C4-2B (cell line): Measurements from ENCODE around the gene KRT37.

Experiments
- H3K27ac ChIP-seq: fragments of 450-650 bp; 2 replicates; pipeline ENCODE4 v1.5.1; 2017
- CTCF ChIP-seq: fragments of 450-650 bp; conservative IDR thresholded peaks from 2 replicates; pipeline ENCODE4 v1.5.1; 2017; ENCODE audit warnings: mild to moderate bottlenecking
- ZFX ChIP-seq: fragments of 450-650 bp; IDR thresholded peaks from 2 replicates; pipeline ENCODE4 v1.6.1; 2017

KRT37 gene

DNA sequence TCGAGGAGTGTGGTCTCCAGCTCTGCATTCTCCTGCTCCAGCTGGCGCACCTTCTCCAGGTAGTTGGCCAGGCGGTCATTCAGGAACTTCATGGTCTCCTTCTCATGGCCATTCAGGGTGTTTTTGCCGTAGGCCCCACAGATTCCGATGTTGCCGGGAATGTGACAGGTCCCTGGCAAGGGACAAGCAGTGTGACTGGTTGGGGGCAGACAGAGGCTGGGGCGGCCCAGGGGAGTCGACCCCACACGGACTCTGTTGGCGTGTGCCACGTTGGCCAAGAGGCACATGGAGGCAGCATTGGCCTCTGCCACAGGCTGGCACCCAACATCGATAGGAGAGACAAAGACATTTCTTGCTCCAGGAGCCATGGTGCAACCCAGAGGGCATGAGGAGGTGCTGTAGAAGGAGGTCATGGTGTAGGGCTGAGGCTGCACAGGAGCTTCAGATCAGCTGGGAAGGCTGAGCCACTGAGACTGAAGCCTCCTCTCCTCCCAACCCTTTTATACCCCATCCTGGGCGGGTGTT lies at the start of gene KRT37:
Gene KRT37, minus strand, starts transcription at position 475 of the 525 bp plus-strand sequence. Its CDS starts 62 bp downstream, at position 413.
- no peak for TF ChIP-seq CTCF
- TF ChIP-seq ZFX = no peak

DNA sequence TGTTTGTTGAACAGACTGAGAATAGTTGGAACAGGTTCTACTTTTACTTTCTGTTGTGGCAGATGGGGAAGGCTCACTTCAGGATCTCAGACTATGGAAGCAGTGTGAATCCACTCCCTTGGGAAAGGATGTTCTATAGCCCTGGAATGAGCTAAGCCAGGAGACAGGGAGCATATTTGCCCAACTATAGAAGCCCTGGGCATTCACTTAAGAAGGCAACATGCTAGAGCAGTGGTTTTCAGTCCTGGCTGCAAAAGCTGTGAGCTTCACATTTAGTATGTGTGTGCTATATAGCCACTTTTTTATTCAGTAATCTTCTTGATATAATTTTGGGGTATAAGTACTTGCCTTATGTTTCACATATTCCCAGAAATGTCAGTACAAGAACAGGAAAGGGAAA lies 44.0 kb upstream of the KRT37 start:
- H3K27ac ChIP-seq = no peak overlapping the region
- TF ChIP-seq CTCF (no peak), ZFX (no peak)

More for the DNA sequence above, at the start of gene KRT37:
- H3K27ac ChIP-seq = no peak within 1 kb of the TSS

DNA sequence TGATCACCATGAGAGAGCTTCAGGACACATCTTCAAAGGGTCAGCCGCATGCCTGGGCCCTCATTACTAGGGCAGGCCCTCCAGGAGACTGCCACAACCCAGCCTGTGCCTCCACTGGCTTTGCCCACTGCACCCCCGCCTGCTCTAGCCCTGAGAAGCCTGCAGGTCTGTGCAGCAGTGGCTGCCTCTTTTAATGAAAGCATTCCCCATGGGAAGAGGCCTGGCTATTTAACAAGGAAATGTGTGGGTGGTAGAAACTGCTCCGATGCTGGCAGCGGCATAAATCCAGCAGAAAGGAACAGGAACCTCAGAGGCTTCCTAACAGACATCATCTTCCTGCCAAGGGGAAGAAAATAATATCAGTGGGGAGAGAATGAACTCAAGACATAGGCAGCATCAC lies 43.2 kb upstream of the KRT37 start:
- no peak overlapping the region for H3K27ac ChIP-seq
- TF ChIP-seq CTCF (no peak), ZFX (no peak)

DNA sequence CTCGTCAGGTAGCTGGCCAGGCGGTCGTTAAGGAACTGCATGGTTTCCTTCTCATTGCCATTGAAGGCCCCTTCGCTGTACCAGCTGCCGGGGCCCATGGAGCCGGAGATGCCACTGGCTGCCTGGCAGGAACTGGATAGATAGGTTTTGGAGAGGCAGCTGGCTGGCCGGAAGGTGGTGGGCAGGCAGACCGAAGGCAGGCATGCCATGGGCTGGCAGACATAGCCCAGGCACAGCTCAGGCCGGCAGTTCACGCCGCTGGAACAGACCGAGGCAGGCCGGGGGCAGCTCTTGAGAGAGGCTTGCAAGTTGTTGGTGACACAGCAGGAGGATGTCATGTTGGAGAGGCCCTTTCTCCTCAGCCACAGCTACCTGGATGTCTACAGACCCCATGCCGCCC lies 42.6 kb upstream of the KRT37 start, which contains the start of gene KRT32:
Gene KRT32, minus strand, starts transcription at position 399 of the 400 bp plus-strand sequence. Its CDS starts 61 bp downstream, at position 338.
- H3K27ac ChIP-seq = no peak within 1 kb of the TSS
- TF ChIP-seq ZFX = no peak
- no peak for TF ChIP-seq CTCF

DNA sequence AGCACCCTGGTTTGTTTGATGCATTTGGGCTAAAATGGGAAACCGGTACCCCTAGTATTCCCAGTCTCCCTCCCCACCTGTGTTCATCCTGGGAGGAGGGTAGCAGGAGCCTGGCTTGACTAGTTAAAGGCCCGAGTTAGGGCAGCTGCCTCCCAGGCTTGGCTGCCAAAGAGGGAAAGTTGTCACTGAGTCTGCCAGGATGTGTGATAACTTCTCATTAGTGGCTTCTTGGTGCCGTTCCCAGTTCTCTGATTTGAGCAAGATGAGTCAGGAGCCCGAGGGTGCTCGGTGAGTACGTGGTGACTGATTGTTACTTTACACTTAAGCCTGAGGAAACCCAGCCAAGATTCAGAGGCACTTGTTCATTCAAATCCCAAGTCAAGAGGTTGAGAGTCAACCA lies 40.3 kb upstream of the KRT37 start:
- TF ChIP-seq ZFX (no peak), CTCF (no peak)
- no peak overlapping the region for H3K27ac ChIP-seq

- H3K27ac ChIP-seq = no peak overlapping the region
- TF ChIP-seq CTCF (no peak), ZFX (no peak)
These were observed 39.8 kb upstream of the KRT37 start for GRCh38 chr17:41464173-41464572.

- H3K27ac ChIP-seq = no peak overlapping the region
- no peak for TF ChIP-seq ZFX
- no peak for TF ChIP-seq CTCF
These were observed 39.4 kb upstream of the KRT37 start for GRCh38 chr17:41463746-41464145.
